ENCODE data around the gene BPGM. TPM values are rescaled to one million over a fixed set of nuclear protein-coding genes. Genes with fewer than 3 reads are reported as not detected.

Gene BPGM
- total RNA-seq, 2 donors from 2014 or later = 10.5 to 10.6 TPM

- Histone ChIP-seq H3K9ac (ENCODE audit: low read depth in 2 of 2, low read length in 2 of 2) (no peak overlapping the region), H3K4me3 (no peak overlapping the region), H3K27ac (no peak overlapping the region), H3K27me3 (no peaks in the 10 kb centered on the region), H3K9me3 (no peaks in the 10 kb centered on the region), H3K36me3 (no peaks in the 10 kb centered on the region), H3K4me1 (no peaks in the 10 kb centered on the region)
- no peak for DNase-seq
- no peak for TF ChIP-seq CTCF (IDR thresholded peaks at IDR 0.05)
- intact Hi-C loops (cut with DNase I) = no loop called here
These were observed 1.8 kb downstream of the BPGM start for GRCh38 chr7:134648456-134648855.

GRCh38 chr7:134649226-134649775, 2.6 kb downstream of the BPGM start:
- Histone ChIP-seq H3K27me3 (no peaks in the 10 kb centered on the region), H3K4me1 (no peaks in the 10 kb centered on the region)
- intact Hi-C loops (cut with DNase I) = no loop called here

DNA sequence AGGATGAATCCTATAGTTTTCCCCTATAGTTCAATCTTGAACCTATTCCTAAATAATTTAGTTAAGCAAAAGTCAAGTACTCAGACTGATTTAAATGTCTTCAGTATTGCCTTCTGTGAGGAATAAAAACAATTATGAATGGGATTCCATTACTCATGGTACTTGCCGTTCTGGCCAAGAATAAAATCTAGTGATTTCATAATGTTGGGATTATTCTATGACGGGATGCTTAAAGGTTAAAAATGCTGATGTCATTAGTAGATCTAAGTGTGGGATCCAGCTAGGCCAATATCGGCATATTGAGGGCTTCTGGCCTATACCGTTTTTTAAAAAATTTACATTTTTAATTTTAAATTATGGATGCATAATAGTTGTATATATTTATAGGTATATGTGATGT, 5.3 kb downstream of the BPGM start:
- Histone ChIP-seq H3K9ac (ENCODE audit: low read depth in 2 of 2, low read length in 2 of 2) (no peak overlapping the region), H3K27me3 (no peaks in the 10 kb centered on the region), H3K9me3 (no peaks in the 10 kb centered on the region), H3K4me3 (no peak overlapping the region), H3K4me1 (no peaks in the 10 kb centered on the region), H3K36me3 (no peaks in the 10 kb centered on the region), H3K27ac (no peak overlapping the region)
- DNase-seq = no peak
- intact Hi-C loops (cut with DNase I) = no loop called here
- no peak for TF ChIP-seq CTCF (IDR thresholded peaks at IDR 0.05)

More at GRCh38 chr7:134649226-134649775, 2.6 kb downstream of the BPGM start:
- no peak overlapping the region for H3K9ac ChIP-seq (ENCODE audit: low read depth in 2 of 2, low read length in 2 of 2)
- H3K4me3 ChIP-seq = no peak overlapping the region
- no peak for DNase-seq
- no peak overlapping the region for H3K27ac ChIP-seq
- no peaks in the 10 kb centered on the region for H3K36me3 ChIP-seq
- TF ChIP-seq CTCF (IDR thresholded peaks at IDR 0.05) = no peak
- H3K9me3 ChIP-seq = no peaks in the 10 kb centered on the region

- H3K27me3 ChIP-seq = no peaks in the 10 kb centered on the region
- H3K4me1 ChIP-seq = no peaks in the 10 kb centered on the region
- no peak overlapping the region for H3K27ac ChIP-seq
- no peak for DNase-seq
- no peaks in the 10 kb centered on the region for H3K36me3 ChIP-seq
- no peak overlapping the region for H3K9ac ChIP-seq (ENCODE audit: low read depth in 2 of 2, low read length in 2 of 2)
- intact Hi-C loops (cut with DNase I) = no loop called here
- TF ChIP-seq CTCF (IDR thresholded peaks at IDR 0.05) = no peak
- no peak overlapping the region for H3K4me3 ChIP-seq
- H3K9me3 ChIP-seq = no peaks in the 10 kb centered on the region
These were observed 7.6 kb downstream of the BPGM start for GRCh38 chr7:134654104-134654775.

- no peak overlapping the region for H3K9ac ChIP-seq (ENCODE audit: low read depth in 2 of 2, low read length in 2 of 2)
- no peaks in the 10 kb centered on the region for H3K27me3 ChIP-seq
- no peak for TF ChIP-seq CTCF (IDR thresholded peaks at IDR 0.05)
- no peak overlapping the region for H3K4me3 ChIP-seq
- H3K9me3 ChIP-seq = no peaks in the 10 kb centered on the region
- no peak for DNase-seq
- H3K27ac ChIP-seq = no peak overlapping the region
- no peaks in the 10 kb centered on the region for H3K4me1 ChIP-seq
- intact Hi-C loops (cut with DNase I) = no loop called here
- H3K36me3 ChIP-seq = no peaks in the 10 kb centered on the region
These were observed 10.9 kb downstream of the BPGM start for GRCh38 chr7:134657526-134657925.

Data from colonic mucosa (tissue), 4 donors.